Lung (tissue), 12 donors: Measurements from ENCODE around the gene IQSEC1. TPM values are rescaled to one million over a fixed set of nuclear protein-coding genes. Genes with fewer than 3 reads are reported as not detected.

Experiments
- ATAC-seq: fragments of 200-7000 bp; cut with Tn5 transposase; one replicate; pipeline ENCODE4 v1.9.1; 2020; ENCODE audit warnings: moderate number of reproducible peaks; ENCODE audit not compliant: insufficient read depth, low FRiP score
- DNase-seq, 3 donors: peaks; one replicate each; pipeline ENCODE4 v3.0.0-alpha.2; 2013 to 2017
- H3K27ac ChIP-seq, 2 donors: one replicate each; pipeline ENCODE4 v1.5.1; 2013; ENCODE audit warnings: mild to moderate bottlenecking in 2 of 2, moderate library complexity in 2 of 2, control low read depth in 1 of 2, inconsistent platforms in 1 of 2, low read depth in 1 of 2, low read length in 1 of 2
- H3K27me3 ChIP-seq, 3 donors: one replicate each; pipeline ENCODE4 v1.5.1; 2013; ENCODE audit warnings: low read length in 2 of 3; ENCODE audit not compliant: control insufficient read depth in 3 of 3, insufficient read depth in 3 of 3
- H3K36me3 ChIP-seq, 4 donors: one replicate each; pipeline ENCODE4 v1.5.1; 2013; ENCODE audit warnings: low read length in 4 of 4, mild to moderate bottlenecking in 1 of 4, moderate library complexity in 1 of 4; ENCODE audit not compliant: control insufficient read depth in 4 of 4, insufficient read depth in 4 of 4
- H3K4me1 ChIP-seq, 5 donors: one replicate each; pipeline ENCODE4 v1.5.1; 2013; ENCODE audit warnings: low read length in 5 of 5, mild to moderate bottlenecking in 2 of 5, moderate library complexity in 1 of 5; ENCODE audit not compliant: control insufficient read depth in 5 of 5, insufficient read depth in 5 of 5
- H3K4me3 ChIP-seq: one replicate; pipeline ENCODE4 v1.5.1; 2013; ENCODE audit warnings: mild to moderate bottlenecking, control low read depth, moderate library complexity
- H3K9ac ChIP-seq, 2 donors: one replicate each; pipeline ENCODE4 v1.5.1; 2013; ENCODE audit warnings: low read length in 2 of 2, control low read depth in 1 of 2; ENCODE audit not compliant: insufficient read depth in 1 of 2
- H3K9me3 ChIP-seq, 4 donors: one replicate each; pipeline ENCODE4 v1.5.1; 2013; ENCODE audit warnings: low read length in 3 of 4, mild to moderate bottlenecking in 1 of 4, moderate library complexity in 1 of 4; ENCODE audit not compliant: control insufficient read depth in 4 of 4, insufficient read depth in 3 of 4
- WGBS, 2 donors: extraction: QIAGEN DNeasy Blood & Tissue Kit; methylation state at CpG; one replicate each; pipeline ENCODE4 v1.1.7; 2013; 5-methylcytosine and 5-hydroxymethylcytosine counted together
- polyA plus RNA-seq, 2 donors: library from polyadenylated mRNA; stranded (reverse); fragments of 200-250 nt; gene quantifications; one replicate each; pipeline ENCODE4 v1.2.1, GENCODE V29; 2013
- total RNA-seq, 2 donors: library from RNA; depleted of rRNA in 1 of 2; stranded (reverse); fragments of >200 nt in 1 of 2; gene quantifications; one replicate each; pipeline ENCODE4 v1.2.1, GENCODE V29; 2014 to 2021
- TF ChIP-seq, protein P1 (sequence below): IDR thresholded peaks from 2 replicates; pipeline ENCODE4 v1.5.1; 2012; ENCODE audit warnings: mild to moderate bottlenecking; ENCODE audit errors: control extremely low read depth, extremely low read depth
- donor health status: control.
- donor health status: control.
- donor health status: Bipolar disorder and iron deficiency.
- donor health status: healthy.
- donor health status: DM: yes; HTN: yes; CAD: no.

IQSEC1 gene
- total and polyA plus RNA-seq, 4 donors: 13.9 to 69.1 (median 31.1) TPM

DNA sequence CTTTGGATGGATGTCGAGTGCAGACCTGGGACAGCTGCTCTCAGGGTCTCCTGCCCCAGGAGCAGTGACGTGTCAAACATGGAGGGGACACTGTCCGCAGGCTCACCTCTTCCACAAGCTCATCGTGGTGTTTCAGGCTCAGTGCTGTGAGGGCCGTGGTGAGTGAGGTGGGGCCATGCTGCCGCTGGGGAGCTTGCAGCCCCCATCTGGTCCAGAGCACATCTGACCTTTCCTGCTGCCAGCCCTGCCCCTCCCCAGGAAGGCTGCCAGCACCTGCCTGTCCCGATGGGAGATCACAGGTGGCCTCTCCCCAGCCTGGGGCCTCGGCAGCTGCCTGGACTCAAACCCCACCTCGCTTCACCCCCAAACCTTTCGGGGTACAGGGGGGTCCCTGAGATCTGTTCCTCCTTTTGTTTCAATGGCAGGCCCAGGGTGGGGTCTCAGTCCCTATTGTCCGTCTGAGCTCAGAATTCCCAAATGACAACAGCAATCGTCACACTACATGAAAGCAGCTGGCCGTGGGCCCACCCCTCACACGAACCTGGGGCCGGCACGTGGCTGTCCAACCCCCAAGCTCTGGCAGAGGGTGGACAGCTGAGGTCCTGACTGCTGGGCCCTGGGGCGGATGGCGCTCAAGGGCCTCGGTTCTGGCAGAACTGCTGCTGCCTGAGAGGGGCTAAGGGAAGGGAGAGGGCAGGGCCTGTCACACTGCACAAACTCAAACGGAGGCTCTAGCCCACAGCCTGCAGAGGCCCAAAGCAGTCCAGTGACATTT lies 166.9 kb downstream of the IQSEC1 start:
- ATAC-seq: no peak
- no peak overlapping the region for H3K9ac ChIP-seq
- H3K27ac ChIP-seq: no peak overlapping the region
- no peaks in the 10 kb centered on the region for H3K9me3 ChIP-seq
- no peaks in the 10 kb centered on the region for H3K27me3 ChIP-seq
- peaks cover 2 to 80% (median 27%) of the 10 kb centered on the region in 4 donors for H3K36me3 ChIP-seq
- peaks cover 0 to 4% (median 0%) of the 10 kb centered on the region in 5 donors for H3K4me1 ChIP-seq
- no peak for DNase-seq
- H3K4me3 ChIP-seq: no peak overlapping the region
- 92 to 93% methylated on average over 20 of the region's 20 CpGs for WGBS, 2 donors
- TF ChIP-seq, protein P1, sequence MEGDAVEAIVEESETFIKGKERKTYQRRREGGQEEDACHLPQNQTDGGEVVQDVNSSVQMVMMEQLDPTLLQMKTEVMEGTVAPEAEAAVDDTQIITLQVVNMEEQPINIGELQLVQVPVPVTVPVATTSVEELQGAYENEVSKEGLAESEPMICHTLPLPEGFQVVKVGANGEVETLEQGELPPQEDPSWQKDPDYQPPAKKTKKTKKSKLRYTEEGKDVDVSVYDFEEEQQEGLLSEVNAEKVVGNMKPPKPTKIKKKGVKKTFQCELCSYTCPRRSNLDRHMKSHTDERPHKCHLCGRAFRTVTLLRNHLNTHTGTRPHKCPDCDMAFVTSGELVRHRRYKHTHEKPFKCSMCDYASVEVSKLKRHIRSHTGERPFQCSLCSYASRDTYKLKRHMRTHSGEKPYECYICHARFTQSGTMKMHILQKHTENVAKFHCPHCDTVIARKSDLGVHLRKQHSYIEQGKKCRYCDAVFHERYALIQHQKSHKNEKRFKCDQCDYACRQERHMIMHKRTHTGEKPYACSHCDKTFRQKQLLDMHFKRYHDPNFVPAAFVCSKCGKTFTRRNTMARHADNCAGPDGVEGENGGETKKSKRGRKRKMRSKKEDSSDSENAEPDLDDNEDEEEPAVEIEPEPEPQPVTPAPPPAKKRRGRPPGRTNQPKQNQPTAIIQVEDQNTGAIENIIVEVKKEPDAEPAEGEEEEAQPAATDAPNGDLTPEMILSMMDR: no peak

GRCh38 chr3:12905316-12906071 lies 167.7 kb downstream of the IQSEC1 start:
- Histone ChIP-seq H3K9ac (no peak overlapping the region), H3K27me3 (no peaks in the 10 kb centered on the region), H3K27ac (no peak overlapping the region), H3K9me3 (no peaks in the 10 kb centered on the region), H3K4me3 (no peak overlapping the region), H3K4me1 (peaks cover 0 to 4% (median 0%) of the 10 kb centered on the region in 5 donors), H3K36me3 (peaks cover 2 to 83% (median 26%) of the 10 kb centered on the region in 4 donors)
- 92 to 94% methylated on average over 21 of the region's 21 CpGs for whole genome bisulfite sequencing, 2 donors
- TF ChIP-seq, protein P1: no peak
- no peak for ATAC-seq
- no peak for DNase-seq

GRCh38 chr3:12904951-12905315 lies 168.3 kb downstream of the IQSEC1 start:
- no peak for DNase-seq

More at GRCh38 chr3:12904951-12905315, 168.3 kb downstream of the IQSEC1 start:
- no peak for ATAC-seq
- TF ChIP-seq, protein P1: no peak
- H3K36me3 ChIP-seq: peaks cover 2 to 78% (median 28%) of the 10 kb centered on the region in 4 donors
- H3K9ac ChIP-seq: no peak overlapping the region
- 88 to 90% methylated on average over 7 of the region's 7 CpGs for WGBS, 2 donors
- H3K27ac ChIP-seq: no peak overlapping the region
- no peak overlapping the region for H3K4me3 ChIP-seq
- no peaks in the 10 kb centered on the region for H3K27me3 ChIP-seq
- H3K4me1 ChIP-seq: peaks cover 0 to 4% (median 0%) of the 10 kb centered on the region in 5 donors
- no peaks in the 10 kb centered on the region for H3K9me3 ChIP-seq
